Psoas muscle (tissue), 8 donors: ENCODE measurements around the gene FBXW7. TPM values are rescaled to one million over a fixed set of nuclear protein-coding genes. Genes with fewer than 3 reads are reported as not detected.

Source experiments
- ATAC-seq, 4 donors: fragments of 200-7000 bp; cut with Tn5 transposase; one replicate each; pipeline ENCODE4 v1.9.1; 2020; ENCODE audit warnings: moderate library complexity in 3 of 4, mild to moderate bottlenecking in 2 of 4
- DNase-seq, 2 donors: peaks; one replicate each; pipeline ENCODE4 v3.0.0-alpha.2; 2020
- H3K27ac ChIP-seq: fragments of 200-600 bp; one replicate; pipeline ENCODE4 v1.8.0; 2022
- H3K27me3 ChIP-seq, 3 donors: fragments of 200-600 bp in 1 of 3; one replicate each; pipeline versions ENCODE4 v1.6.1 to v1.8.0; 2013 to 2022; ENCODE audit warnings: low read length in 2 of 3, mild to moderate bottlenecking in 2 of 3, moderate library complexity in 1 of 3; ENCODE audit not compliant: insufficient read depth in 3 of 3
- H3K36me3 ChIP-seq, 2 donors: fragments of 200-600 bp in 1 of 2; one replicate each; pipeline versions ENCODE4 v1.6.1 to v1.8.0; 2013 to 2022; ENCODE audit warnings: low read depth in 1 of 2, mild to moderate bottlenecking in 1 of 2, moderate library complexity in 1 of 2; ENCODE audit not compliant: insufficient read depth in 1 of 2
- H3K4me1 ChIP-seq: fragments of 200-600 bp; one replicate; pipeline ENCODE4 v1.8.0; 2022
- H3K4me3 ChIP-seq: fragments of 200-600 bp; one replicate; pipeline ENCODE4 v1.8.0; 2022; ENCODE audit warnings: mild to moderate bottlenecking
- H3K9me3 ChIP-seq: fragments of 200-600 bp; one replicate; pipeline ENCODE4 v1.8.0; 2022
- CTCF ChIP-seq: fragments of 200-600 bp; IDR thresholded peaks from one replicate; pipeline ENCODE4 v1.8.0; 2022; ENCODE audit warnings: antibody characterized with exemption
- WGBS, 3 donors: extraction: QIAGEN DNeasy Blood & Tissue Kit; methylation state at CpG; one replicate each; pipeline versions ENCODE4 v1.1.6 to v1.1.7; 2013; 5-methylcytosine and 5-hydroxymethylcytosine counted together
- intact Hi-C, 2 donors: fragments of 100-400 bp; cut with DNase I; formaldehyde crosslinking; loops; one replicate each; pipeline versions ENCODE4 v1.11.0 to v1.14.2; 2022
- polyA plus RNA-seq, 3 donors: library from polyadenylated mRNA; stranded (reverse); fragments of 200-250 nt; gene quantifications; one replicate each; pipeline ENCODE4 v1.2.3, GENCODE V29; 2013
- total RNA-seq, 4 donors: library from RNA; stranded (reverse); fragmentation: NEBNext Ultra II Directional in 2 of 4; extraction: Animal tissue kit (Norgen Biotek cat#: 25700) in 2 of 4; gene quantifications; one replicate each; pipeline versions ENCODE4 v1.2.1 to v1.2.4, GENCODE V29; 2021 to 2023
- donor health status: healthy with polysubstance abuse.
- donor health status: DM: no; HTN: no; CAD: no; lungs with moderate emphysema.
- donor health status: Bipolar disorder and iron deficiency.
- donor health status: healthy.
- donor health status: DM: yes; HTN: yes; CAD: no.
- donor health status: DM: no; HTN: no; CAD: no.
- donor health status: DM: no; HTN: no; CAD: no.
- donor health status: DM: yes; HTN: yes; CAD: no.

The FBXW7 gene
- total and polyA plus RNA-seq, 7 donors = 9.8 to 41.1 (median 28.7) TPM

- intact Hi-C loops = no loop called here
- Histone ChIP-seq H3K36me3 (no peaks in the 10 kb centered on the region), H3K27me3 (no peaks in the 10 kb centered on the region), H3K4me3 (no peak overlapping the region), H3K4me1 (no peaks in the 10 kb centered on the region), H3K27ac (no peak overlapping the region), H3K9me3 (no peaks in the 10 kb centered on the region)
- WGBS, 3 donors = 83 to 93% (median 90%) methylated on average over 2 of the region's 2 CpGs
- ATAC-seq = no peak
- no peak for TF ChIP-seq CTCF
- no peak for DNase-seq
Observed at GRCh38 chr4:152522754-152523153, 13.1 kb downstream of the FBXW7 start.

- no peak for TF ChIP-seq CTCF
- ATAC-seq = no peak
- WGBS, 3 donors = 92 to 96% (median 94%) methylated on average over 2 of the region's 2 CpGs
- H3K27ac ChIP-seq = no peak overlapping the region
- H3K9me3 ChIP-seq = no peaks in the 10 kb centered on the region
- DNase-seq = no peak
- no peaks in the 10 kb centered on the region for H3K36me3 ChIP-seq
- H3K27me3 ChIP-seq = no peaks in the 10 kb centered on the region
- no peak overlapping the region for H3K4me3 ChIP-seq
- H3K4me1 ChIP-seq = no peaks in the 10 kb centered on the region
- intact Hi-C loops = no loop called here
Observed at GRCh38 chr4:152522245-152522644, 13.6 kb downstream of the FBXW7 start.

GRCh38 chr4:152516156-152516555 is 19.7 kb downstream of the FBXW7 start:
- TF ChIP-seq CTCF = no peak
- intact Hi-C loops = no loop called here

GRCh38 chr4:152515678-152516077 is 20.2 kb downstream of the FBXW7 start:
- Histone ChIP-seq H3K4me1 (no peaks in the 10 kb centered on the region), H3K36me3 (no peaks in the 10 kb centered on the region), H3K27ac (no peak overlapping the region), H3K9me3 (no peaks in the 10 kb centered on the region), H3K4me3 (no peak overlapping the region), H3K27me3 (no peaks in the 10 kb centered on the region)
- no peak for DNase-seq
- no peak for ATAC-seq
- intact Hi-C loops = no loop called here
- WGBS, 3 donors = 76 to 88% (median 78%) methylated on average over 2 of the region's 2 CpGs
- TF ChIP-seq CTCF = no peak

More at GRCh38 chr4:152516156-152516555, 19.7 kb downstream of the FBXW7 start:
- Histone ChIP-seq H3K27me3 (no peaks in the 10 kb centered on the region), H3K4me3 (no peak overlapping the region), H3K4me1 (no peaks in the 10 kb centered on the region), H3K9me3 (no peaks in the 10 kb centered on the region), H3K36me3 (no peaks in the 10 kb centered on the region), H3K27ac (no peak overlapping the region)
- no peak for ATAC-seq
- no peak for DNase-seq
- 86 to 88% (median 88%) methylated on average over 8 of the region's 8 CpGs for WGBS, 3 donors

- no peaks in the 10 kb centered on the region for H3K9me3 ChIP-seq
- DNase-seq (no peak), ATAC-seq (no peak)
- H3K36me3 ChIP-seq = no peaks in the 10 kb centered on the region
- no peaks in the 10 kb centered on the region for H3K4me1 ChIP-seq
- TF ChIP-seq CTCF = no peak
- intact Hi-C loops = no loop called here
- H3K4me3 ChIP-seq = no peak overlapping the region
- no peak overlapping the region for H3K27ac ChIP-seq
- no peaks in the 10 kb centered on the region for H3K27me3 ChIP-seq
Observed at GRCh38 chr4:152514356-152514755, 21.5 kb downstream of the FBXW7 start.
